Activated CD4-positive, alpha-beta T cell treated with anti-CD3 and anti-CD28 coated beads for 48 hours (primary cell): ENCODE data around the gene SLC6A8.
"Not testable (repeated sequence)": the region's sequence is repeated elsewhere in the genome, so short reads cannot be mapped to it uniquely, and the experiment has no call there.

Source experiments
- DNase-seq: peaks from one replicate; pipeline ENCODE4 v3.0.0-alpha.2; 2020

SLC6A8 gene

DNA sequence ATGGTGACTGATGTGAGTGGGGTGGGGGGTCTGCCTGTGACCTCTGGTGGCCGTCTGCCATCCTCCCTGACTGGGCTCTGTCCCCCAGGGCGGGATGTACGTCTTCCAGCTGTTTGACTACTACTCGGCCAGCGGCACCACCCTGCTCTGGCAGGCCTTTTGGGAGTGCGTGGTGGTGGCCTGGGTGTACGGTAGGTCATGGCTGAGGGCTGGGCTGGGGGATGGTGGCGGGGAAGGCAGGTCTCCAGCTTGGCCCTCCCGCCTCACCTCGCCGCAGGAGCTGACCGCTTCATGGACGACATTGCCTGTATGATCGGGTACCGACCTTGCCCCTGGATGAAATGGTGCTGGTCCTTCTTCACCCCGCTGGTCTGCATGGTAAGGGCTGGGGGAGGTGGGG lies 6.5 kb downstream of the SLC6A8 start:
- DNase-seq: not testable (repeated sequence)

DNA sequence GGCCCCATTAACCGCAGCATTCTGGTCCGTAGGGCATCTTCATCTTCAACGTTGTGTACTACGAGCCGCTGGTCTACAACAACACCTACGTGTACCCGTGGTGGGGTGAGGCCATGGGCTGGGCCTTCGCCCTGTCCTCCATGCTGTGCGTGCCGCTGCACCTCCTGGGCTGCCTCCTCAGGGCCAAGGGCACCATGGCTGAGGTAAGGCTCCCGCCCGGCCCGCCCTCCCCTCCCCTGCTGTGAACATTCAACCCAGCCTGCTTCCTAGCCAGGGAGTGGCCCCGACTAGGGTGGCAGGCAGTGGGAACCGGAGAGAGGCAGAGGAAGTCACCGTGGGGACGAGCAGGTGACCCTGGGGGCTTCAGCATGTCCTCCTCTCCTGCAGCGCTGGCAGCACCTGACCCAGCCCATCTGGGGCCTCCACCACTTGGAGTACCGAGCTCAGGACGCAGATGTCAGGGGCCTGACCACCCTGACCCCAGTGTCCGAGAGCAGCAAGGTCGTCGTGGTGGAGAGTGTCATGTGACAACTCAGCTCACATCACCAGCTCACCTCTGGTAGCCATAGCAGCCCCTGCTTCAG lies 7.1 kb downstream of the SLC6A8 start:
- no peak for DNase-seq

- no peak for DNase-seq
These were observed 8.4 kb downstream of the SLC6A8 start for GRCh38 chrX:153696100-153696499.

GRCh38 chrX:153696538-153696937 lies 8.8 kb downstream of the SLC6A8 start:
- not testable (repeated sequence) for DNase-seq

- DNase-seq: not testable (repeated sequence)
These were observed 9.4 kb downstream of the SLC6A8 start for GRCh38 chrX:153696986-153697722.

GRCh38 chrX:153697924-153698865 lies 10.5 kb downstream of the SLC6A8 start:
- DNase-seq: no peak

GRCh38 chrX:153699210-153699783 lies 11.6 kb downstream of the SLC6A8 start:
- not testable (repeated sequence) for DNase-seq

GRCh38 chrX:153699784-153700371 lies 12.2 kb downstream of the SLC6A8 start:
- not testable (repeated sequence) for DNase-seq

- DNase-seq: no peak
These were observed 12.7 kb downstream of the SLC6A8 start for GRCh38 chrX:153700376-153700945.

DNA sequence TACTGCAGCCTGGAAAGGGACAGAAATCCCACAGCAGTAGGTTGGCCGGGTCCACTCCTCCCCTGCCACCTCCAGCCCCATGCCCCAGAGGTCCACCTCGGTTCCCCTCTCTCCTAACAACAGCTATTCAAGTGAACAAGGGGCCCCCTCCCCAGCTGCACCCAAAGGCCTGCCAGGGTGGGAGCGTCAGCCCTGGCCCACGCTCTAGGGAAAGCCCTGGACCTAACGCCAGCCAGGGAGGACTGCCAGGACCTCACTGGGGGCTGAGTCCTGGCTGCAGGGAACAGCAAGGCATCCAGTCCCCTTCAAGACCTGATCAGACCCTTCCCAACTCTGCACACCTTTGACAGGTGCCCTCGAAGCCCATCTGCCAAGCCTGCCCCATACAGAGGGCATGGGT lies 13.2 kb downstream of the SLC6A8 start:
- no peak for DNase-seq

- DNase-seq: no peak
These were observed 14.0 kb downstream of the SLC6A8 start for GRCh38 chrX:153701706-153702105.

DNA sequence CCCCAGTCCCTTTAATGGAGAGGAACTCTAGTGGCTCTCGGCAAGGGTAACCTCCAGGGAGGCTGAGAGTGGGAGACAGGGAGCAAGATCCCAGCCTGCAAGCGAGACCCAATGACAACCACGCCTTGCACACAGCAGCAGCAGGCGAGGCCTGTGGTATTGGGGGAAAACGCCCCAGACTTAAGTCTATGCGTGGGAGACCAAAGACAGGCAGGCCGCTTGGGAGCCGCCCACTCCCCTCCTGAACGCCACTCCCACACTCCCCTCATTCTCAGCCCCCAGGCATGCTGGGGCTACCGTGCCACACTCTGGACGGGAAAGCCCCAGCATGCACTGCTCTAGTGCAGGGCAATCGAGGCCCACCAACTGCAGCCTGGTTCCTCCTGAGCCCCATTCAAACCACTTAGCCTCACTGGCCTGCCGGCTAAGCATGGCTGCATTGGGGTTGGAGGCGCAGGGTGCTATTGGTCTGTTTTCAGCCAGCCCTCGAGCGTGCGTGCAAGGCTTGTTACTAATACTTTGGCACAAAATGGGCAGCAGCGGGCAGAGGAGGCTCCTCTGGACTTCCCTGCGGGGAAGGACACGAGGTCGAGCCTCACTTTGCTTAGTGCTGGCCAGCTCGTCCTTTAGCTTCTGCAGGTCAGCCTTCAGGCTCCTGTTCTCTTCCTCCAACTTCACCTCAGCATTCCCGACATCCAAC lies 14.8 kb downstream of the SLC6A8 start:
- DNase-seq: no peak

DNA sequence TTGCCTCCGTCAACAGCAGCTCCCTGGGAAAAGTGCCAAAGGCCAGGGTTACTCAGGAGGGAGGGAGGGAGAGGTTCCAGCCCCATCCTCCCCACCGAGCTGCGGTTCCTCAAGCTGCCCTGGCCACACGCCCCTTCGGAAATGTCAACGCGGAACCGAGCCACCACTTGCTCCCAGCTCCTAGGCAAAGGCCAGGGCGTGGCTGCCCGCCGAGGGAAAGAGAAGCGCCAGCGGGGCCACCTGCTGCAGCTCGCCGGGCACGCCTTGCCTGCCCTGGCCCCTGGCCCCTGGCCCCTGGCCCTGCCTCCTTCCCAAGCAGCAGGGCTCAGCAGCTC lies 15.3 kb downstream of the SLC6A8 start:
- DNase-seq: no peak

GRCh38 chrX:153704021-153704526 lies 16.3 kb downstream of the SLC6A8 start:
- no peak for DNase-seq

DNA sequence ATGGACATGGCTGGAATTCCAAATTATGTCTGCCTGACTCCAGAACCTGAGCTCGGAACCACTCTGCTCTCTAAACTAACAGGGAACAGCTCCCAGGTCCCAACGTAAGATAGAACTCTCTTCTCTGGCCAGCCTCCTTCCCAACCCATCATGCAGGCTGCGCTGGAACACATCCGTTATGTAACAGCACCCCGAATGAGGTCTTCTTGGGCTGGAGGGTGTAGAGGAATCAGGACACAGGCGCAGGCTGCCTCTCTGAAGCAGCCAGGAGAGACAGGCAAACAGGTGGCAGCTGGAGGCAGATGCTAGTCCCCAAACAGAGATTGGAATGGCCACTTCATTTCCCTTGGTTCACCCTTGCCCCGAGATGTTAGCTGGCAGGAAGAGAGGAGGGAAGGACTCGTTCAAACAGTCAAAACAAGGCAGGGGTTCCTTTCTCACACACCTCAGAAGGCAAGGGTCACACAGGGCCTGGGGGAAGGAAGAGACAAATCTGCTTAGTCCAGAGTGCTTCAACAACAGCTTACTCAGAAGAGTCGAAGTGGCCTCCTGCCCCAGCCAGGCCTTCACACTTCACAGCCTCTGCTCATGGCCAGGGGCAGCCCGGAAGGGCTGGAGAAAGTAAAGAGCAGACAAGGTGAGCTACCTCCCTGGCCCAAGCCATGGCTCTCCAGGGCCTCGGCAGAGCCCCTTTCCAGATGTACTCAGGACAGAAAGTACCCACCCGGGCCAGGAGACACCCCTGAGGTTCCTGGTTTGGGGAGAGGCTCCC lies 17.1 kb downstream of the SLC6A8 start:
- not testable (repeated sequence) for DNase-seq

DNA sequence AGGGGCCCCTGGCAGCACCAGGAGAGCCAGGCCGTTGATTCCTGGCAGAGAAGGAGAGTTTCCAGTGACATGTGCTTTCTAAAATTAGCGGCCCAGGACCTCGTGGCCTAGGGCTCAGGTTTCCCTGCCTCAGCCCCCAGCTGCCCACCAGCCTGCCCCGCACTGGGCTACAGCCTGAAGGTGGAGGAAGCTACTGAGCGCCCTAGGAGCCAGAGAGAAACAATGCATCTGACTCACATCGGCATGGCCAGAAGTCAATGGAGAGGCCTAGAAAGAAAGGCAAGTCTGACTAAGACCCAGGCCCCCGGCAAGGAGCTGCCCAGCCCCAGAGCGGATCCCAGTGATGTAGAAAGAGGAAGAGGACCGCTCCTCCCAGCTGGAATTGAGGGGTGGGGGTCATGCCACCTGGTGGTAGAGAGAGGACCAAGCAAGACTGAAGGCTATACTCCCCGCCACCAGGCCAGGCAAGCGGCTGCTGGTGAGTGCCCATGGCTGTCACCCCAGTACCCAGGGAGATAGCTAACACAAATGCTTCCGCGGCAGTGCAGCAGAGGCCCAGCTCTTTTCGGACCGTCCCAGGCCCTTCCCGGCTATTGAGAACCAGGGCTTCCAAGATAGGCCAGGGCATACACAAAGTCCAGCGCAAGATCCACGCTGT lies 17.8 kb downstream of the SLC6A8 start:
- DNase-seq: not testable (repeated sequence)

DNA sequence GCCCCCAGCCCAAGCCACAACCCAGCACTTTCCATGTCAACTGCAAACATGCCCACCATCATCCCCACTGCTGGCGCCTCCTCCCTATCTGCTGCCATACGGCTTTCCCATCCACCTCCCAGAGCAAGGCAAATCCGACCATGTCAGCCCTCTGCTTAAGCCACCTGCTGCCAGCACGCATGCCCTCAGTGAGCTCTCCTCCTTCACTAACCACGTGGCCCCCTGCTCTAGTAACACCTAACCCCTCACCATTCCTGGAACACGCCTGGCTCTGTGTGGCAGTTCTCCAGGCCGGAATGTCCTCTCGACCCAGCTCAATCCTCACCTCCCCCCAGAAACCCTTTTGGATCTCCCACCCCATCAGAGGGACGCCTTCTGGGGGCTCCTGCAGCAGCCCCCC lies 19.1 kb downstream of the SLC6A8 start:
- no peak for DNase-seq

DNA sequence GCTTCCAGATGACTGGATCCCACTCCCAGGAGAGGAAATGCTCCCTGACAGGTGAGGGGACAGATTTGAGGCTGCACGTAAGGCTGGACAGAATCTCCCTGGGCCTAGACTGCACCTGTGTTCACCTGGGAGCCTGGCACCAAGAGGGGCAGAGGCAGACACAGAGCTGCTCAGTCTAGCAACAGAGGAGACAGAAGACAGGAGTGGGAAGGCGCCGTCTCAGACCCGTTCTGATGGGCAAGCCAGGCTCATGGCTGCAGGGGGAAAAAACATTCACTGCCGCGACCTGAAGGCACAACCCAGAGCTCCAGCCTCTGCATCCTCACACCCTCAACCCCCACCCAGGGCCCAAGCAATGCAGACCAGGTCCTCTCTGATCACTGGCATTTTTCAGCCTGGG lies 19.7 kb downstream of the SLC6A8 start:
- no peak for DNase-seq

DNA sequence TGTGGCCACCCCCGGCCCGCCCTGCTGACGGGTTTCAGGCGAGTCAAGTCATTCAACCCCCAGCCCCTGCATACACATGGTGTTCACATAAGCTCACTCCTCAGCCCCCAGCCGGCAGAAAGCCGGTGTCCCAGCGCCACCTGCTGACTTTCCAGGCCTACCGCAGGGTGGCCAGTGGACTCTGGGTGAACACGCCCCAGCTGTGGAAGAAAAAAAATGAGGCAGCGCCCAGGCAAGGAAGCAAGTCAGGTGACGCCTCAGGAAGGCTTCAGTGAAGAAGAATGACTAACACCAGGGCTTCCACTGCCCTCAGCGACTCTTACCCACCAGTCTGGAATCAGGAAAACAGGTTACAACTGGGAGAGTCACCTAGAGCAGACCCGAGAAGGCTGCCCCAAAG lies 20.7 kb downstream of the SLC6A8 start:
- peak; percentile 67 for DNase-seq
